ENCODE measurements around the gene JPH4. TPM values are rescaled to one million over a fixed set of nuclear protein-coding genes. Genes with fewer than 3 reads are reported as not detected.
"Not testable (repeated sequence)": the region's sequence is repeated elsewhere in the genome, so short reads cannot be mapped to it uniquely, and the experiment has no call there.

JPH4 gene
- total and polyA plus RNA-seq, 4 donors, result 0.23 to 3.1 (median 1.0) TPM

GRCh38 chr14:23590198-23590597 is 11.6 kb upstream of the JPH4 start:
- no peaks in the 10 kb centered on the region for H3K36me3 ChIP-seq (ENCODE audit: control insufficient read depth in 4 of 4, insufficient read depth in 4 of 4, low read length in 4 of 4)
- no peak overlapping the region for H3K27ac ChIP-seq (ENCODE audit: low read depth in 1 of 2, low read length in 1 of 2)
- ATAC-seq (ENCODE audit: insufficient read depth, low FRiP score), result no peak
- H3K9ac ChIP-seq (ENCODE audit: insufficient read depth in 1 of 2, low read length in 2 of 2), result no peak overlapping the region
- H3K4me1 ChIP-seq (ENCODE audit: control insufficient read depth in 5 of 5, insufficient read depth in 5 of 5, low read length in 5 of 5), result peaks cover 0 to 8% (median 0%) of the 10 kb centered on the region in 5 donors
- 91 to 94% methylated on average over 4 of the region's 4 CpGs for WGBS, 2 donors
- DNase-seq, result no peak
- H3K27me3 ChIP-seq (ENCODE audit: control insufficient read depth in 3 of 3, insufficient read depth in 3 of 3, low read length in 2 of 3), result no peaks in the 10 kb centered on the region
- no peak for TF ChIP-seq CTCF (IDR thresholded peaks at IDR 0.05; ENCODE audit: control extremely low read depth, extremely low read depth)
- peaks cover 0 to 2% (median 0%) of the 10 kb centered on the region in 4 donors for H3K9me3 ChIP-seq (ENCODE audit: control insufficient read depth in 4 of 4, insufficient read depth in 3 of 4, low read length in 3 of 4)
- H3K4me3 ChIP-seq, result no peak overlapping the region

- Histone ChIP-seq H3K9me3 (ENCODE audit: control insufficient read depth in 4 of 4, insufficient read depth in 3 of 4, low read length in 3 of 4) (peaks cover 0 to 2% (median 0%) of the 10 kb centered on the region in 4 donors), H3K27me3 (ENCODE audit: control insufficient read depth in 3 of 3, insufficient read depth in 3 of 3, low read length in 2 of 3) (no peaks in the 10 kb centered on the region), H3K9ac (ENCODE audit: insufficient read depth in 1 of 2, low read length in 2 of 2) (no peak overlapping the region), H3K4me3 (no peak overlapping the region), H3K4me1 (ENCODE audit: control insufficient read depth in 5 of 5, insufficient read depth in 5 of 5, low read length in 5 of 5) (peaks cover 0 to 8% (median 0%) of the 10 kb centered on the region in 5 donors), H3K27ac (ENCODE audit: low read depth in 1 of 2, low read length in 1 of 2) (no peak overlapping the region), H3K36me3 (ENCODE audit: control insufficient read depth in 4 of 4, insufficient read depth in 4 of 4, low read length in 4 of 4) (no peaks in the 10 kb centered on the region)
- no peak for DNase-seq
- TF ChIP-seq CTCF (IDR thresholded peaks at IDR 0.05; ENCODE audit: control extremely low read depth, extremely low read depth), result no peak
- ATAC-seq (ENCODE audit: insufficient read depth, low FRiP score), result no peak
- WGBS, 2 donors, result 74 to 83% methylated on average over 2 of the region's 2 CpGs
Observed at GRCh38 chr14:23589606-23590005, 11.0 kb upstream of the JPH4 start.

- WGBS, 2 donors, result 10 to 14% methylated on average over 5 of the region's 5 CpGs
- H3K4me3 ChIP-seq, result no peak overlapping the region
- H3K27me3 ChIP-seq (ENCODE audit: control insufficient read depth in 3 of 3, insufficient read depth in 3 of 3, low read length in 2 of 3), result no peaks in the 10 kb centered on the region
- peak; percentile 86 for TF ChIP-seq CTCF (IDR thresholded peaks at IDR 0.05; ENCODE audit: control extremely low read depth, extremely low read depth)
- H3K9ac ChIP-seq (ENCODE audit: insufficient read depth in 1 of 2, low read length in 2 of 2), result no peak overlapping the region
- peak; percentile 92 to 96 (median 94) for DNase-seq
- peak; percentile 77 for ATAC-seq (ENCODE audit: insufficient read depth, low FRiP score)
- peaks cover 0 to 2% (median 0%) of the 10 kb centered on the region in 4 donors for H3K9me3 ChIP-seq (ENCODE audit: control insufficient read depth in 4 of 4, insufficient read depth in 3 of 4, low read length in 3 of 4)
- no peak overlapping the region for H3K27ac ChIP-seq (ENCODE audit: low read depth in 1 of 2, low read length in 1 of 2)
- H3K4me1 ChIP-seq (ENCODE audit: control insufficient read depth in 5 of 5, insufficient read depth in 5 of 5, low read length in 5 of 5), result peaks cover 0 to 8% (median 0%) of the 10 kb centered on the region in 5 donors
- H3K36me3 ChIP-seq (ENCODE audit: control insufficient read depth in 4 of 4, insufficient read depth in 4 of 4, low read length in 4 of 4), result no peaks in the 10 kb centered on the region
Observed at GRCh38 chr14:23588884-23589598, 10.5 kb upstream of the JPH4 start.

- 89 to 96% methylated on average over 19 to 24 of the region's 26 CpGs for WGBS, 2 donors
- not testable (repeated sequence) for H3K36me3 ChIP-seq (ENCODE audit: control insufficient read depth in 4 of 4, insufficient read depth in 4 of 4, low read length in 4 of 4); DNase-seq; ATAC-seq (ENCODE audit: insufficient read depth, low FRiP score); H3K27me3 ChIP-seq (ENCODE audit: control insufficient read depth in 3 of 3, insufficient read depth in 3 of 3, low read length in 2 of 3); H3K4me3 ChIP-seq; H3K4me1 ChIP-seq (ENCODE audit: control insufficient read depth in 5 of 5, insufficient read depth in 5 of 5, low read length in 5 of 5); H3K27ac ChIP-seq (ENCODE audit: low read depth in 1 of 2, low read length in 1 of 2); H3K9ac ChIP-seq (ENCODE audit: insufficient read depth in 1 of 2, low read length in 2 of 2); H3K9me3 ChIP-seq (ENCODE audit: control insufficient read depth in 4 of 4, insufficient read depth in 3 of 4, low read length in 3 of 4)
Observed at GRCh38 chr14:23584527-23585203, 6.1 kb upstream of the JPH4 start.

GRCh38 chr14:23583761-23584526 is 5.4 kb upstream of the JPH4 start:
- H3K4me3 ChIP-seq; ATAC-seq (ENCODE audit: insufficient read depth, low FRiP score); DNase-seq; H3K9me3 ChIP-seq (ENCODE audit: control insufficient read depth in 4 of 4, insufficient read depth in 3 of 4, low read length in 3 of 4); H3K27ac ChIP-seq (ENCODE audit: low read depth in 1 of 2, low read length in 1 of 2); H3K4me1 ChIP-seq (ENCODE audit: control insufficient read depth in 5 of 5, insufficient read depth in 5 of 5, low read length in 5 of 5); H3K9ac ChIP-seq (ENCODE audit: insufficient read depth in 1 of 2, low read length in 2 of 2); H3K36me3 ChIP-seq (ENCODE audit: control insufficient read depth in 4 of 4, insufficient read depth in 4 of 4, low read length in 4 of 4): not testable (repeated sequence)
- H3K27me3 ChIP-seq (ENCODE audit: control insufficient read depth in 3 of 3, insufficient read depth in 3 of 3, low read length in 2 of 3), result peaks cover 5 to 17% (median 11%) of the 10 kb centered on the region in 3 donors
- WGBS, 2 donors, result 75 to 82% methylated on average over 24 of the region's 25 CpGs
